Mesodermal cell (in vitro differentiated cells): ENCODE results near the gene PRR7.

ENCODE experiments used
- H3K27ac ChIP-seq: 2 replicates; pipeline ENCODE4 v1.7.0; 2013; ENCODE audit warnings: mild to moderate bottlenecking, low read depth, low read length, moderate library complexity; ENCODE audit not compliant: severe bottlenecking
- H3K36me3 ChIP-seq: 2 replicates; pipeline ENCODE4 v1.7.1; 2013; ENCODE audit warnings: mild to moderate bottlenecking, low read length, moderate library complexity; ENCODE audit not compliant: control insufficient read depth, insufficient read depth
- H3K4me1 ChIP-seq: one replicate; pipeline ENCODE4 v1.7.1; 2013; ENCODE audit warnings: mild to moderate bottlenecking, low read length; ENCODE audit not compliant: insufficient read depth, control insufficient read depth, poor library complexity, severe bottlenecking
- H3K4me3 ChIP-seq: 2 replicates; pipeline ENCODE4 v1.7.0; 2013; ENCODE audit warnings: low read length, control low read depth, mild to moderate bottlenecking; ENCODE audit not compliant: insufficient read depth, poor library complexity, severe bottlenecking; ENCODE audit errors: extremely low read depth
- H3K9me3 ChIP-seq: 2 replicates; pipeline ENCODE4 v1.7.1; 2013; ENCODE audit warnings: mild to moderate bottlenecking, low read length, moderate library complexity; ENCODE audit not compliant: control insufficient read depth
- WGBS, 2 experiments: methylation state at CpG; one replicate each; pipeline ENCODE4 v1.1.5; 2013; ENCODE audit warnings: missing lambda C conversion rate in 2 of 2; ENCODE audit not compliant: insufficient coverage in 2 of 2; 5-methylcytosine and 5-hydroxymethylcytosine counted together

PRR7 gene

DNA sequence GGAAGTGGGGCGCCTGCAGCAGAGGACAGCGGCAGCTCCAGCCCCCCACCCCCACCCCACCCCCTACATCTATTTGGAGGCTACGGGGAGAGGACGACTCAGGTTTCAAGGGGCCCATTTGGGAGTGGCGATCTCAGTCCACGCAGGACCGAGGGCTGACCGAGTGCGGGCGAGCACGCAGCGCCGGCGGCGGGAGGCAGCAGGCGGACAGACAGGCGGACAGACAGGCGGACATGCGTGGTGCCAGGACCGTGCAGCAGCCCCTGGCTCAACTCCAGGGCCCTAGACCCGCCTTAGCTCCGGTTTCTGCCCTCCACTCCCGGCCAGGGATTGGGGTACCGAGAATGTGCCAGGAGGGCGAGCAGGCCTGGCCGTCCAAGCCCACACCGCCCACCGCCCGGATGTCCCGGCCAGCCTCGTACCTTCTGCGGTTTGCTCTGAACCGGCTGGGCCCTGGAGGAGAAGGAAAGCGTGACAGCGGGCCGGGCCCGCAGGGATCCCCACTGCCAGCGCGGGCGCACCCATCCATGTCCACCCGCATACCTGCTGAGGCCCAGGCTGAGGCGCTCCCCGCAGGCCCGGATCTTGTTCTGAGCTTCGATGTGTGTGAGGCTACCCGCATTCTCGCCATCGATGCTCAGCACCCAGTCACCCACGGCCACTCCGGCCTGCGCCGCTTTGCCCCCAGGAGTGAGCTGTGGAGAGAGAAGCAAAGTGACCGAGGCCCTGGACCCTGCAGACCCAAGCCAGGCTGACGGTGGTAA lies 45.6 kb downstream of the PRR7 start:
- peaks cover 76% of the 10 kb centered on the region for H3K36me3 ChIP-seq
- H3K4me1 ChIP-seq = peaks cover 46% of the 10 kb centered on the region
- 95 to 96% methylated on average over 36 to 51 of the region's 54 CpGs for WGBS, 2 experiments
- H3K27ac ChIP-seq = no peak overlapping the region
- H3K4me3 ChIP-seq = no peak overlapping the region
- H3K9me3 ChIP-seq = no peaks in the 10 kb centered on the region

DNA sequence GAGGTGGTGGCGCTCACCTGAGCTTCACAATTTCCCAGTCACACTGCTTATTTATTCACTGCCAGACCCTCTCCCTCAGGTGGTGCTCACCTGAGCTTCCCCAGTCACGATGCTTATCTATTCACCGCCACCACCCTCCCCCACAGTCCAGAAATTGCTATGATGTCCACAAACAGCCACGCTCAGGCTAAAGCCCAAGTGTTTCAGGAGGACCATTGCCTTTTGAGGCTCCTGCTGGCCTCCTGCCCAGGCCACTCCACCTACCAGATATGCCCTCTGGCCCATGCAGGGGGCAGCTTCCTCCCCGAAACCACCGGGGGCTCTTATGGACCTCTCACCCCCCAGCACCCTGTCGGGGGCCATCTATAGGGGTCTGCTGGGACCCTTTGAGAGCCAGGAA lies 46.2 kb downstream of the PRR7 start:
- no peak overlapping the region for H3K27ac ChIP-seq
- 86 to 95% methylated on average over 6 to 7 of the region's 7 CpGs for WGBS, 2 experiments
- H3K4me1 ChIP-seq = peaks cover 46% of the 10 kb centered on the region
- no peaks in the 10 kb centered on the region for H3K9me3 ChIP-seq
- peaks cover 70% of the 10 kb centered on the region for H3K36me3 ChIP-seq
- H3K4me3 ChIP-seq = no peak overlapping the region

DNA sequence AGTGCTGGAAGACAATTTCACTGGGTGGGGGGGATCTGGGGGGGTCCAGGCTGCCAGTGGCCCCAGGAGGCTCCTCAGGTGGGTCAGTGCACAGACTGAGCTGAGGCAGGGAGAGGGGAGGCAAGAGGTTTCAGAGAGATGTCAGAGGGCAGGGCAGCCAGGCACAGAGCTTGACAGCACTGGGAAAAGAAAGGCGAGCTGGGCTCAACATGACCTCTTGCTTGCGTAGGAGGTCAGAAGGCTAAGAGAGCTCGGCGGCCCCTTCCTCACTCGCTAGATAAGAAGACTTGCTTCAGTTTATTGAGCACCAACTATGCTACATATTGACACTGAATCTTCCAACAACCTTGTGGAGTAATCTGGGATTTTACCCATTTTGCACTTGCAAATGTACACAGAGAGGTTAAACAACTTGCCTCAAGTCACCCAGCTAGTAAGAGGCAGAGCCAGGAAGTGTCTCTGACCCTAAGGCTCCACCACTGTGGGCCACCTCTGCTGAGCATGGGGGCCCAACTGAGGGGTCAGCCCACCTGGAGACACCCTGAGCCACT lies 47.3 kb downstream of the PRR7 start:
- Histone ChIP-seq H3K36me3 (peaks cover 59% of the 10 kb centered on the region), H3K9me3 (no peaks in the 10 kb centered on the region), H3K4me3 (no peak overlapping the region), H3K27ac (peak overlapping the region; percentile 92), H3K4me1 (peaks cover 52% of the 10 kb centered on the region)
- WGBS, 2 experiments = 94 to 100% methylated on average over 5 of the region's 5 CpGs

- H3K9me3 ChIP-seq = no peaks in the 10 kb centered on the region
- H3K36me3 ChIP-seq = peaks cover 52% of the 10 kb centered on the region
- peak overlapping the region; percentile 75 for H3K4me3 ChIP-seq
- peaks cover 54% of the 10 kb centered on the region for H3K4me1 ChIP-seq
- H3K27ac ChIP-seq = peak overlapping the region; percentile 92
- 41 to 57% methylated on average over 5 to 7 of the region's 11 CpGs for WGBS, 2 experiments
These were observed 48.0 kb downstream of the PRR7 start for GRCh38 chr5:177494346-177495195.

- Histone ChIP-seq H3K36me3 (peaks cover 44% of the 10 kb centered on the region), H3K9me3 (no peaks in the 10 kb centered on the region), H3K4me1 (peaks cover 59% of the 10 kb centered on the region), H3K27ac (peak overlapping the region; percentile 92), H3K4me3 (peak overlapping the region; percentile 75)
- 38 to 41% methylated on average over 12 of the region's 14 CpGs for WGBS, 2 experiments
These were observed 48.8 kb downstream of the PRR7 start for GRCh38 chr5:177495243-177496060.

DNA sequence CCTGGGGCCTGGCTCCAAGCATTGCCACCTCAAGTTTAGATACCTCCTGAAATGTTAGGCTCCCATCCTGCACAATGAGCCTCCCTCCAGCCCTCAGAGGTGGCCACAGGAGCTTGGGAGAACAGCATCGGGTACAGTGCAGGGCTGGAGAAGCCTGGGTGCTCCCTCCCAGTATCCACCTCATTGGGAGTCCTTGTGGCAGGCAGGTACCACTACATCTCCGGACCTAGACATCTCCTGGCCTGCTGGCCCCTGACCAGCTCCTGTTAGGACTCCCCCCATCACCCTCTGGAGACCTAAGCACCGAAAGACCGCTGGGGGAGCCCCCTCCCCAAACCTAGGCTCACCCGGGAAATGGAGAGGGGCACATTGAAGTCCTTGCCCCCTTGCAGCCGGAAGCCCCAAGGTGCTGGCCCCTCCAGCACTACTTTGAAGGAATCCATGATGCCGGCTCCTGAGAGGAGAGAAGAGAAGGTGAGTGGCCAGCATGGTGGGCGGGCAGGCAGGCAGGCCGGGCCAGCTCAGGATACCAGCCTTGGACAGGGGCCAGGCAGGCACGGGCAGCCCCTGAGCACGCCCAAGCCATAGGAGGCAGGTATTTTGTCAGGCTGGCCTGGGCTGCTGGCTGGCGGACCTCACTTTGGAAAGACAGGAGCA lies 49.6 kb downstream of the PRR7 start:
- Histone ChIP-seq H3K9me3 (no peaks in the 10 kb centered on the region), H3K36me3 (peaks cover 36% of the 10 kb centered on the region), H3K4me3 (peak overlapping the region; percentile 75), H3K4me1 (peaks cover 60% of the 10 kb centered on the region), H3K27ac (peak overlapping the region; percentile 92)
- WGBS, 2 experiments = 6 to 7% methylated on average over 8 to 10 of the region's 12 CpGs

DNA sequence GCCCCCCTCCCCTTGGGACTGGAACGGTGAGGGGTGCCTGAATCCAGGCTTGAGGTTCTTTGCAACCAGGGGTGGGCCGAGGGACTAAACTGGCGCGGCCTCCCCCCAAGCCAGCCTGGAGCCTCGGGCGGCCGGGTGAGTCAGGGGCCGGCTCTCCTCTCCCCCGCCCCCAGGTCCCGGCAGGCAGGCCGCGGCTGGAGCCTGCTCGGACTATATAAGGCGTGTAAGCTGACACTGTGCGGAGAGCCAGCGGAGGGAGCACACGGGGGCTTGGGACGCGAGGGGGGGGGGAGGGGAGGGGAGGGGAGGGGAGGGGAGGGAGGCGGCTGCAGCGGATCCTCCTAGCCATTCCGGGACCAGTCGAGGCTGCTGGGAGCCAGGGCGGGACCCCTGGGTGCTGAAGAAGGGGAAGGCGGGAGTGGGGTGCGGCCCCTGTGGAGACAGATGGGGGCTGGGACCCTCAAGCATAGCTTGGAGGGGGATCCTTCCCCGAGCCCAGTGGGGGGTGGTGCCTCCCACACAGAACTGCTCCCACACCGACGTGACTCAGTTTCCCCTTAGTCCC lies 50.2 kb downstream of the PRR7 start:
- WGBS, 2 experiments = 0 to 1% methylated on average over 14 of the region's 29 CpGs
- no peaks in the 10 kb centered on the region for H3K9me3 ChIP-seq

DNA sequence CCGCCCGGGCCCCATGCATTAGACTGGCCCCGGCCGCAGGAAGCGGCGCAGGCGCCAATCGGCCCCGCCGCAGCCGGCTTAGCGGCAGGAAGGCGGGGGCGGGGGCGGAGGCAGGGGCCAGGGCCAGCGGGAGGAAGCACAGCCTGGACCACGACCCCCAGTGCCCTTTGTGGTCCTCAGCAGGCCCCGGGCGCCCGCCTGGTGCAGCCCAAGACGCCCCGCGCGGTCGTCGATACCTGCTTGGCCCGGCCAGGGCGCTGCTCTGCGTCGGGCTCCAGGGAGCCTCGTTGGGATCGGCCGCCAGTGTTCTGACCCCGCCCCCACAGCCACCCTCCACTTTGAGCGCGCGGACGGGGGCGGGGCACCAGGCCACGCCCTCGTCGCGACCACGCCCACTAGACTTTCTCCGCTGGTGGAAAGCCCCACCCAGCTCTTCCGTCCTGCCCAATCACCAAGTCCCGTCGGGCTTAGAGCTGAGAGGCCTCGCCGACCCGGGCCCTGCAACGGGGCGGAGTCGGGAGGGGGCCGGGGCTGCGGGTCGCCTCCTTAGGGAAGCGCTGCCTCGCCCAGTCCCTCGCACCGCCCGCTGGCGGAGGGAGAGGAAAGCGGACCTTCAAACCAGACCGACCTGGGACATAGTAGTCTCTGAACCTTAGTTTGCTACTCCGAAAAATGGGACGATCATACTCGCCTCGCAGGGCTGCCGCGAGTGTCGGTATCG lies 50.8 kb downstream of the PRR7 start, which contains the start of gene PDLIM7:
PDLIM7 (minus strand) TSS at position 313 of the 721 bp plus-strand sequence. CDS start 1,092 bp downstream, outside the sequence.
- 0% methylated on average over 59 to 71 of the region's 73 CpGs for WGBS, 2 experiments
- Histone ChIP-seq H3K4me1 (peaks cover 60% of the 10 kb centered on the region), H3K9me3 (no peaks in the 10 kb centered on the region), H3K27ac (peak within 1 kb of the TSS; percentile 92), H3K36me3 (peaks cover 30% of the 10 kb centered on the region), H3K4me3 (peak within 1 kb of the TSS; percentile 75)

More for the DNA sequence above, 50.2 kb downstream of the PRR7 start:
- peak overlapping the region; percentile 75 for H3K4me3 ChIP-seq
- peak overlapping the region; percentile 92 for H3K27ac ChIP-seq
- peaks cover 60% of the 10 kb centered on the region for H3K4me1 ChIP-seq
- peaks cover 35% of the 10 kb centered on the region for H3K36me3 ChIP-seq

DNA sequence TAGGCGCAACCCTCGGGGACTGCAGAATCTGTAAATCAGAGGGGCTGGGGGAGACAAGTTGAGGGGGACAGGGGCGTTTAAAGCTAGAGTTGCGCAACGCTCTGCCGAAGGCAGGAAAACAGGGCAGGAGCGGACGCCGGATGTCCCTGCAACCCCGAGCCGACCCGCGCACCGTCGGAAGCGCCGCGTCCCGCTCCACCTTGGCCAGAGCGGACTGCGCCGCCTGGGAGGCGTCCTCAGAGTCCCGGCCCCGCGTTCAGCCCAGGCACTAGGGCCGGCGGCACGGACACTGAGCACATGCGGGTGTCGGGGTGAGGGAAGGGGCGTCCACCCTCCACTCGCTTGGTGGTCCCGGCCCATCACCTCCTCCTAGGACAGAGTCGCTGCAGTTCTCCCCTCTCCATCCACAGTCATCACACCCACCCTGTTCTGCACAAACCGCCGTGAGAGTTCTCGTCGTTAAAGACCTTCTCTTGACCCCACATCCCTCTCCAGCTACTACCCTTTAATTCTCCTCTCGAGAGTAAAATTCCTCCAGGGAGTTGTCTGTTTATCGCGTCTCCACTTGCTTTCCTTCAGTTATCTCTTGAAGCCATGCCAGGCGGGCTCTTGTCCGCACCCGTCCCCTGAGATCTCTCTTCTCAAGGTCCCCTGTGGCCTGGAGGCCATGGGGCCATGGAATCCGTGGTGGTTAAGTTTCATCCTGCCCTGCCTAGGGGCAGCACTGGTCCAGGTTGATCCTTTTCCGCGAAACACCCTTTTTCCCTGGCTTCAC lies 51.6 kb downstream of the PRR7 start:
- 20 to 21% methylated on average over 33 to 37 of the region's 48 CpGs for WGBS, 2 experiments
- H3K36me3 ChIP-seq = peaks cover 26% of the 10 kb centered on the region
- peaks cover 53% of the 10 kb centered on the region for H3K4me1 ChIP-seq
- H3K9me3 ChIP-seq = no peaks in the 10 kb centered on the region
- no peak overlapping the region for H3K27ac ChIP-seq
- H3K4me3 ChIP-seq = peak overlapping the region; percentile 75
